GM13977 (cell line): Measurements from ENCODE around the gene TFIP11.

Experiments used
- DNase-seq: peaks from one replicate; pipeline ENCODE4 v3.0.0; 2012; ENCODE audit warnings: low spot score
- in situ Hi-C: fragments of 300-500 bp; cut with MboI; formaldehyde crosslinking; loops from one replicate; pipeline ENCODE4 v1.12.0; 2022; ENCODE audit warnings: low sequenced_read_pairs, low pct_unique_long_range_greater_than_20kb, mixed read lengths, inconsistent platforms; ENCODE audit not compliant: unreplicated experiment
- TF ChIP-seq, protein P1 (sequence below): IDR thresholded peaks from 2 replicates; pipeline ENCODE4 v1.5.1; 2012; ENCODE audit warnings: mild to moderate bottlenecking, control low read depth; ENCODE audit not compliant: insufficient read depth; ENCODE audit errors: extremely low read depth, missing control alignments

The TFIP11 gene

GRCh38 chr22:26525946-26526564 lies 13.8 kb upstream of the TFIP11 start:
- in situ Hi-C loops: no loop called here

DNA sequence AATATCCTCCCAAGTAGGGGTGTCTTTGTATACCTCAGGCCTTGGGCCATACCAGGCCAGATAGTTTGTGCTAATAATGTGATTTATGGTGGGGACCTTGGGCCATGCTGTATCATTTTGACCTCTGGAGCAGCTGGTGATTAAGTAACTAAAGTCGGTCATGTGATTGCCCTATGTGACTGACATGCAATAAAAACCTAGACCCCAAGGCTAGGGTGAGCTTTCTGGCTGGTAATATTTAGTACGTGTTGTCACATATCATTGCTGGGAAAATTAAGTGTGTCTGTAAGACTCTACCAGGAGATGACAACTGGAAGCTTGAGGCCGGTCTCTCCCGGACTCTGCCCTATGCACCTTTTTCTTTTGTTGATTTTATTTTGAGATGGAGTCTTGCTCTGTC lies 12.6 kb upstream of the TFIP11 start:
- TF ChIP-seq, protein P1, sequence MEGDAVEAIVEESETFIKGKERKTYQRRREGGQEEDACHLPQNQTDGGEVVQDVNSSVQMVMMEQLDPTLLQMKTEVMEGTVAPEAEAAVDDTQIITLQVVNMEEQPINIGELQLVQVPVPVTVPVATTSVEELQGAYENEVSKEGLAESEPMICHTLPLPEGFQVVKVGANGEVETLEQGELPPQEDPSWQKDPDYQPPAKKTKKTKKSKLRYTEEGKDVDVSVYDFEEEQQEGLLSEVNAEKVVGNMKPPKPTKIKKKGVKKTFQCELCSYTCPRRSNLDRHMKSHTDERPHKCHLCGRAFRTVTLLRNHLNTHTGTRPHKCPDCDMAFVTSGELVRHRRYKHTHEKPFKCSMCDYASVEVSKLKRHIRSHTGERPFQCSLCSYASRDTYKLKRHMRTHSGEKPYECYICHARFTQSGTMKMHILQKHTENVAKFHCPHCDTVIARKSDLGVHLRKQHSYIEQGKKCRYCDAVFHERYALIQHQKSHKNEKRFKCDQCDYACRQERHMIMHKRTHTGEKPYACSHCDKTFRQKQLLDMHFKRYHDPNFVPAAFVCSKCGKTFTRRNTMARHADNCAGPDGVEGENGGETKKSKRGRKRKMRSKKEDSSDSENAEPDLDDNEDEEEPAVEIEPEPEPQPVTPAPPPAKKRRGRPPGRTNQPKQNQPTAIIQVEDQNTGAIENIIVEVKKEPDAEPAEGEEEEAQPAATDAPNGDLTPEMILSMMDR: no peak
- in situ Hi-C loops: no loop called here

More at GRCh38 chr22:26525946-26526564, 13.8 kb upstream of the TFIP11 start:
- no peak for DNase-seq
- TF ChIP-seq, protein P1: no peak

DNA sequence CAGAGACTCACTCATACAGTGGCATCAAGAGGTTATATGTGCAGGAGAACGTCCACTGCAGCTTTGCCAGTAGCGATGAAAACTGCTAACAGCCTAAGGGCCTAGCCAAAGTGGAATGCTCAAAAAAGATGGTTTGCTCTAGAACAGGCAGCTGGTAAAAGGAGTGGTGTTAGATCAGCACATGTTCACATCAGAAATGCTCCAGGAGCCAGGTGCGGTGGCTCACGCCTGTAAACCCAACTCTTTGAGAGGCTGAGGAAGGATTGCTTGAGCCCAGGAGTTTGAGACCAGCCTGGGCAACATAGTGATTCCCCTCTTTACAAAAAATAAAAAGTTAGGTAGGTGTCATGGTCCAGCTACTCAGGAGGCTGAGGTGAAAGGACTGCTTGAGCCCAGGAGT lies 10.3 kb upstream of the TFIP11 start:
- no peak for DNase-seq
- TF ChIP-seq, protein P1: no peak
- in situ Hi-C loops: no loop called here

More for the DNA sequence above, 12.6 kb upstream of the TFIP11 start:
- no peak for DNase-seq

DNA sequence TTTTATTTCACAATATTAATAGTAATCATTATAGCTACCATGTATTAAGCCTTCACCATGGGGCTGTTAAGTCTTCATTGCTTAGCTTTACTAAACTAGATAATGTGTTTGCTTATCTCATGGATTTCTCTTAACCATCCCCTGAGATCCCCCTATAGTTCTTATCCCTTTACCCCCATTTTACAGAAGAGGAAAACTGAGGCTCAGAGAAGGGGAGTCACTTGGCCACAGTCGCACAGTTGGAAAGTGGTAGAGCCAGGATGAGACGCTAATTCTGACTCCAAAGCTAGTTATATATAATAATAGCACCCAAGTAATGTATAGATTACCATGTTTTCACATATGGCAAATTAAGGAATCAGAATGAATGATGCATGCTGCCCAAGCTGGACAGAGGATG lies 9.7 kb upstream of the TFIP11 start:
- no peak for DNase-seq
- in situ Hi-C loops: no loop called here
- TF ChIP-seq, protein P1: no peak

GRCh38 chr22:26517429-26517828 lies 5.2 kb upstream of the TFIP11 start:
- DNase-seq: no peak
- in situ Hi-C loops: no loop called here
- TF ChIP-seq, protein P1: no peak

GRCh38 chr22:26516503-26516902 lies 4.2 kb upstream of the TFIP11 start:
- TF ChIP-seq, protein P1: no peak
- DNase-seq: no peak
- in situ Hi-C loops: no loop called here

- in situ Hi-C loops: no loop called here
- no peak for DNase-seq
Observed at GRCh38 chr22:26515931-26516330, 3.7 kb upstream of the TFIP11 start.

More at GRCh38 chr22:26515931-26516330, 3.7 kb upstream of the TFIP11 start:
- TF ChIP-seq, protein P1: no peak
